ENCODE measurements around the gene BDH2.
A peak's percentile ranks its signal among the peaks of the same experiment; 100 is the strongest.

BDH2 gene

DNA sequence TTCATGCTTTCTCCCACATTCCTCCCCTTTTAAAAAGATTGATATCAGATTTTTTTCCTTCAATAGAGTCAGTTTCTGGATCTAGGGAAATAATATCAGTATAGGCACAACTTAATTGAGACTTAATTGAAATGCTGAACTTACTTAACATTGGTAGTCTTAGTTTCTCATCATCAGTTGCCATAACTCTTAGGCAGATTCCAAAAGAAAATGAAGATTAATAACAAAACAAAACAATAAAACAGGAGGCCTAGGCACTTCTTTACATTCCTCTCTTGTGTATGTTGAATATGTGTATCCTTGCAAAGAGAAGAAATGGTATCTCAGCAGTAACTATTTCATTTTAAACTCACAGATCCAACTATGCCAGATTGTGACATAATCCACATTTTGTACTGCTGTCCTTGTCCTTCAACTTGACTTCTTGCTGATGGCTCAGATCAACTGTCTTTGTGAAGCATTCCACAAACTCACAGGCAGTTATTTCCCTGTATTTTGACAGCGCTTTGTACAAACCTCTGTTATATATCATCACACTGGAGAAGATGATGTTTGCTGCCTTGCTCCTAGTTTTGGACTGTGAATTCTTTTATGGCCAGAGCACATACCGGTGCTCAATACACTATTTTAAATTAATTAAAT lies 14.0 kb downstream of the BDH2 start:
- no peak for DNase-seq

GRCh38 chr4:103079621-103080020 lies 20.0 kb downstream of the BDH2 start:
- DNase-seq = no peak

DNA sequence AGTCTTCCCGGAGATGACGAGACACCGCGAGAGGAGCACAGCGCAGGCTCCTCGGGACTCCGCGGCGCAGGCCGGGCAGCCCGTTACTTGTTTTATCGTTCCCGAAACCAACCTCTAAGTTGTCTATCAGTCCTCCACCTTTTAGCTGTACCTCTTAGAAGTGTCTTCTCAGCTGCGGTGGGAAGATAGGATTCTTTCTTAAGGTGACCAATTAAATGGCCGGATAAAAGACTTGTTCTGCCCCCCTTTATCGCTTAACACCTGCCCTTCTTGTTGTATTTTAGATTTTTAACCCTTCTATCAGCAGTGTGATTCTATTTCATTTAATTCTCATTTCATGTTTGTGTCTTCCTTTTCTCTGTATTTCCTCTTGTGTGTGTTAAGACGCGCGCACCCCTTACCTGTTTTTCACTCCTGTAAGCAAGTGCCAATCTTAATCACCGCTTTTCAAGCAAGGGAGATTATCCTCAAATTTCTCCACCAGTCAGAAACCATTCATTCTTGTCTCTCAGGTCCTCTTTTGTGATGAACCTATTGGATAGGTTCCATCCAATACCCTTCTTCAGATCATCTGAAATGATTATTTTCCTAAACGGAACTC lies 22.8 kb downstream of the BDH2 start, which contains the start of gene SLC9B2:
SLC9B2 (minus strand) TSS at position 15 of the 601 bp plus-strand sequence. CDS start 9,211 bp downstream, outside the sequence.
- peak in 2 of 56 donors; percentile 5 to 51 for DNase-seq

- DNase-seq = peak in 54 of 56 donors; percentile 7 to 84 (median 59)
Observed at GRCh38 chr4:103075894-103076746, 23.5 kb downstream of the BDH2 start.

- DNase-seq = no peak
Observed at GRCh38 chr4:103075435-103075893, 24.2 kb downstream of the BDH2 start.

GRCh38 chr4:103074744-103075434 lies 24.7 kb downstream of the BDH2 start:
- no peak for DNase-seq

GRCh38 chr4:103073792-103074438 lies 25.7 kb downstream of the BDH2 start:
- no peak for DNase-seq

GRCh38 chr4:103067841-103068547 lies 31.6 kb downstream of the BDH2 start:
- no peak for DNase-seq

- DNase-seq = no peak
Observed at GRCh38 chr4:103060453-103061148, 39.0 kb downstream of the BDH2 start.

- no peak for DNase-seq
Observed at GRCh38 chr4:103054030-103054429, 45.6 kb downstream of the BDH2 start.

DNA sequence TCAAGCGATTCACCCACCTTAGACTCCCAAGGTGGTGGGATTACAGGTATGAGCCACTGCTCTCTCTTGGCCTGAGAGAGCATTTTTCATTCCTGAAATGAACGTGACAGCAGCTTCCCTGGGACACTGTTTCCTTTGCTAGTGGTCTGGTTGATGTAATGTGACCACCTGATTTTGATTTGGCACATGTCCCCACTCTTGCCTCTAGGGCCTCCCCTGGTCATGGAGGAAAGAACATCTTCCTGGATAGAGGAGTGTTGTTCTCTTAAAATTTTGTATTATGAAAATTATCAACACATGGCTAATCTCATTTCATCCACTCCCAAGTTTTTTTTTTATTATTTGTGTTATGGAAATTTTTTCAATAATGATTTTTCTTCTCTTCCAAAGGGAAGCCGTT lies 46.9 kb downstream of the BDH2 start:
- DNase-seq = no peak

GRCh38 chr4:103052145-103052544 lies 47.5 kb downstream of the BDH2 start:
- no peak for DNase-seq

GRCh38 chr4:103050736-103051436 lies 48.7 kb downstream of the BDH2 start:
- no peak for DNase-seq

DNA sequence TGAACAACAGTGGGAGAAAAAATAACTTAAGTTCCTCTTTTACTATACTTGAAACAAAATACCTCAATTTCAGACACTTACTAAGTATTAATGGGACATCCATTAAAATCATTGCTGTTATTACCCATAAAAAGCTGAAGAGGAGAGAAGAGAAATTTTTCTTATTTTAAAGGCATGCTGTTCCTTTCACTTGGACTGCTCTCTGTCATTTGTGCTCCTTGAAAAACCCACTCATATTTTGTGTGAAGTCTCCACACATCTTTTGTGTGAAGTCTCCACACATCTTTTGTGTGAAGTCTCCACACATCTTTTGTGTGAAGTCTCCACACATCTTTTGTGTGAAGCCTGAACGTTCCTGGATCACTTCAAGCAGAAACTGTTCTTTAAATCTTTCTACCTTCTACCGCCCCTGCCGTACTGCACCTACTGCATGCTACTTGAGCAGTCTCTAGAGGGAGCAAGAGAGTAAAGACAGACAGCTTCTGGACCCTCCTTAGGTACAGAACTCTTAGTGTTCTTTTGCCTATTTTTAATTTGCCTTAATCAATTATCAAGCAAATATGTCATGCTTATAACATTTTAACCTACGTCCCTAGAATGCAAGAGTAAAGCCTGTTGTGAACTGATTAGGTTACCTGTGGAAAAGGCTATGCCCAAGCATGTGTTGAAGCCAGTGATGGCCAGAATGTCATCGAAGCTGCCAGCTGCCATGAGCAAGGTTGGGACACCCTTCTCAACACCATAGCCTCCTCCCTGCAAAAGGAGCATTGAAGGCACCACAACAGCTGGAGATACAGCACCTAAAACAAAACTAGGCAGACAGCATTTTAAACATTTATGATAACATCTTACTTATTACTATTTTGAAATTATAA lies 53.0 kb downstream of the BDH2 start:
- peak in 6 of 56 donors; percentile 0 to 22 (median 2) for DNase-seq

DNA sequence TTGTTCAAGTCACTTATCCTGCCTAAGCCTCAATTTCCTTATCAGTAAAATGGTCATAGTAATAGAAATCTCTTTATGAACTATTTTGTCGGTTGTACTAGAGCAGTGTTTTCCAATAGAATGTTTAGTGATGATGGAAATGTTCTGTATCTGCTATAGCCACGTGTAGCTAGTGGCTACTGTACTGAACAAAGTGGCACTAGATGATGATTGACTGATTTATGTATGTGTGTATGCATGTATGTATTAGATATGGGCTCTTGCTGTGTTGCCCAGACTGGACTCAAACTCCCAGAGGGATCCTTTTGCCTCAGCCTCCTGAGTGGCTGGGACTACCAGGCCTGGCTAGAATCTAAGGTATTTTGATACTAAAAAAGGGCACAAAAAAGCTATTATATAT lies 55.5 kb downstream of the BDH2 start:
- no peak for DNase-seq

DNA sequence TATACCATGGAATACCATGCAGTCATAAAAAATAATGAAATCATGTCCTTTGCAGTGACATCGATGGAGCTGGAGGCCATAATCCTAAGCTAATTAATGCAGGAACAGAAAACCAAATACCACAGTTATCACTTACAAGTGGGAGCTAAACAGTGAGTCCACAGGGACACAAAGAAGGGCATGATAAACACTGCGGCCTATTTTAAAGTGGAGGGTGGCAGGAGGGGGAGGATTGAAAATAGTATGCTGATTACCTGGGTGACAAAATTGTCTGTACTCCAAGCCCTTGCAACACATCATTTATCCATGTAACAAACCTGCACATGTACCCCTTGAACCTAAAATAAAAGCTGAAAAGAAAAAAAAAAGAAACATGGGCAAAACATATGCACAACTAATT lies 63.5 kb downstream of the BDH2 start:
- no peak for DNase-seq

- DNase-seq = no peak
Observed at GRCh38 chr4:103032574-103032973, 67.1 kb downstream of the BDH2 start.

DNA sequence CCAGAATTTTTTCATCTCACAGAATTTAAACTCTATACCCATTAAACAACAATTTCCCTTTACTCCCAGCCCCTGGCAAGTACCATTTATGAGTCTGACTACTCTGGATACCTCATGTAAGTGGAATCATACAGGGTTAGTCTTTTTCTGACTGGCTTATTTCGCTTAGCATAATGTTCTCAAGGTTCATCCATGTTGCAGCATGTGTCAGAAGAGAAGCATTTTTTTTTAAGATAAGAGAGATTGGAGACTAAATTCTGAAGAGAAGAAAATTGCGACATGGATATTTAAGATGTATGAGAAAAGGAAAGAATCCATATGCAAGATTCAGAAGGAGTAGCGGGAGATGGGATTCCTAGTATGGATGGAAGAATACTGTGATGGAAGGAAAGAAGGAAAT lies 68.8 kb downstream of the BDH2 start:
- DNase-seq = no peak

Data from nucleus accumbens (tissue), 56 donors.